Measurements from ENCODE around the gene CADPS2. TPM values are rescaled to one million over a fixed set of nuclear protein-coding genes. Genes with fewer than 3 reads are reported as not detected.

The CADPS2 gene
- total and polyA plus RNA-seq, 2 donors (not counting 3 experiments of a cell fraction or from before 2014, with no cell fraction given): 9.5 to 22.6 TPM

DNA sequence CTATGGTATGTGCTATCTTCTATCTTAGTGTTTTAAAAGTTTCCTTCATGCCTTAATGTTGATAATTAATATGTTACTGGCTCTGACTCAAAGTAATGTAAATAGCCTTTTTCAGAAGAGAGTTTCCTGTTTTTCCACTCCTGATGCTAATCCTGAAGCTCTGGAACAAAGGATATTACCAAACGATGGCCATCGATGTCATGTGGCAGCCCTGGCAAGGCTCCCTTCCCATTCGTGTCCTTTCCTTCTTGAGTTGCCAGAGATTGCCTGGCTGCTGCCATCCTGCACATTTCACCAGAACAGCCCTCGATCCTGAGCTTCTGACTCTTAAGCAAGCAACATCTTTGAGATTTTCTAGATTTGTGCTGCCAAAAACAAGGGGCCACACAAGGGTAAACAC lies 233.4 kb downstream of the CADPS2 start:
- peak overlapping the region; percentile 1 for H2AFZ ChIP-seq (ENCODE audit: low read depth, low read length)
- no peaks in the 10 kb centered on the region for H3K36me3 ChIP-seq (ENCODE audit: control insufficient read depth in 2 of 2, extremely low read depth in 1 of 2, insufficient read depth in 2 of 2, low read length in 2 of 2)
- peak overlapping the region; percentile 29 for H3K27ac ChIP-seq (ENCODE audit: insufficient read depth, low read depth, low read length)
- DNase-seq (ENCODE audit: low read depth, low spot score) (peak; percentile 95), FAIRE-seq (peak; percentile 91)
- intact Hi-C loops (cut with micrococcal nuclease) (loop anchor here (10.0 kb wide), 1 partner anchor 232 kb away; the partner anchor contains the start of gene CADPS2), dilution Hi-C loops (cut with MboI; ENCODE audit: extremely low pct_ligation_motif_present, low sequenced_read_pairs) (no loop called here)
- H3K4me2 ChIP-seq (ENCODE audit: insufficient read depth, low read length): peak overlapping the region; percentile 44
- H3K9me1 ChIP-seq (replicated peaks; ENCODE audit: control insufficient read depth, extremely low read depth, insufficient read depth, low read length): no peaks in the 10 kb centered on the region
- ChIA-PET CTCF (interaction anchor here (0.9 to 1.5 kb wide), 7 partner anchors 8 to 151 kb away, joined by 3 to 6 read pairs (median 3); no protein-coding TSS in a partner anchor), POLR2A (no interaction called here)
- no peaks in the 10 kb centered on the region for H3K27me3 ChIP-seq (ENCODE audit: control insufficient read depth in 2 of 2, insufficient read depth in 2 of 2, low read length in 2 of 2)
- BruUV-seq (replicated peaks): no TSS peak
- no peaks in the 10 kb centered on the region for H3K9me3 ChIP-seq (replicated peaks; ENCODE audit: control insufficient read depth, insufficient read depth, low read length)
- no peaks in the 10 kb centered on the region for H4K20me1 ChIP-seq (replicated peaks; ENCODE audit: control insufficient read depth, extremely low read depth, insufficient read depth, low read length)
- no peak overlapping the region for H3K9ac ChIP-seq (replicated peaks; ENCODE audit: extremely low read depth, insufficient read depth, low read length)
- H3K4me1 ChIP-seq (ENCODE audit: control insufficient read depth, extremely low read depth, insufficient read depth, low read length): peaks cover 13% of the 10 kb centered on the region
- TF ChIP-seq POLR2AphosphoS5 (IDR thresholded peaks at IDR 0.05; ENCODE audit: insufficient read depth, low read depth, low read length) (no peak), POLR2A (IDR thresholded peaks at IDR 0.05; ENCODE audit: low read depth, low read length) (no peak), GATA2 (IDR thresholded peaks at IDR 0.05; ENCODE audit: insufficient read depth, insufficient read length, low read depth, low read length) (peak; percentile 45), FOS (IDR thresholded peaks at IDR 0.05; ENCODE audit: borderline replicate concordance, insufficient read depth, low read length) (peak; percentile 12), JUN (IDR thresholded peaks at IDR 0.05; ENCODE audit: borderline replicate concordance, insufficient read depth, insufficient read length, low read depth) (peak; percentile 25)
- TF ChIP-seq, protein P1, sequence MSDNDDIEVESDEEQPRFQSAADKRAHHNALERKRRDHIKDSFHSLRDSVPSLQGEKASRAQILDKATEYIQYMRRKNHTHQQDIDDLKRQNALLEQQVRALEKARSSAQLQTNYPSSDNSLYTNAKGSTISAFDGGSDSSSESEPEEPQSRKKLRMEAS (IDR thresholded peaks at IDR 0.05; ENCODE audit: insufficient read depth, insufficient read length): no peak
- TF ChIP-seq, protein P2, sequence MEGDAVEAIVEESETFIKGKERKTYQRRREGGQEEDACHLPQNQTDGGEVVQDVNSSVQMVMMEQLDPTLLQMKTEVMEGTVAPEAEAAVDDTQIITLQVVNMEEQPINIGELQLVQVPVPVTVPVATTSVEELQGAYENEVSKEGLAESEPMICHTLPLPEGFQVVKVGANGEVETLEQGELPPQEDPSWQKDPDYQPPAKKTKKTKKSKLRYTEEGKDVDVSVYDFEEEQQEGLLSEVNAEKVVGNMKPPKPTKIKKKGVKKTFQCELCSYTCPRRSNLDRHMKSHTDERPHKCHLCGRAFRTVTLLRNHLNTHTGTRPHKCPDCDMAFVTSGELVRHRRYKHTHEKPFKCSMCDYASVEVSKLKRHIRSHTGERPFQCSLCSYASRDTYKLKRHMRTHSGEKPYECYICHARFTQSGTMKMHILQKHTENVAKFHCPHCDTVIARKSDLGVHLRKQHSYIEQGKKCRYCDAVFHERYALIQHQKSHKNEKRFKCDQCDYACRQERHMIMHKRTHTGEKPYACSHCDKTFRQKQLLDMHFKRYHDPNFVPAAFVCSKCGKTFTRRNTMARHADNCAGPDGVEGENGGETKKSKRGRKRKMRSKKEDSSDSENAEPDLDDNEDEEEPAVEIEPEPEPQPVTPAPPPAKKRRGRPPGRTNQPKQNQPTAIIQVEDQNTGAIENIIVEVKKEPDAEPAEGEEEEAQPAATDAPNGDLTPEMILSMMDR (IDR thresholded peaks at IDR 0.05; ENCODE audit: extremely low read depth in 1 of 2, insufficient read depth in 1 of 2, low read depth in 1 of 2, low read length in 2 of 2): no peak
- H3K4me3 ChIP-seq (replicated peaks in 1 of 3; ENCODE audit: insufficient read depth in 1 of 3, low read depth in 1 of 3, low read length in 3 of 3): no peak overlapping the region
- no peaks in the 10 kb centered on the region for H3K79me2 ChIP-seq (ENCODE audit: control insufficient read depth, insufficient read depth, low read length)
